ENCODE results near the gene C7orf33.

DNA sequence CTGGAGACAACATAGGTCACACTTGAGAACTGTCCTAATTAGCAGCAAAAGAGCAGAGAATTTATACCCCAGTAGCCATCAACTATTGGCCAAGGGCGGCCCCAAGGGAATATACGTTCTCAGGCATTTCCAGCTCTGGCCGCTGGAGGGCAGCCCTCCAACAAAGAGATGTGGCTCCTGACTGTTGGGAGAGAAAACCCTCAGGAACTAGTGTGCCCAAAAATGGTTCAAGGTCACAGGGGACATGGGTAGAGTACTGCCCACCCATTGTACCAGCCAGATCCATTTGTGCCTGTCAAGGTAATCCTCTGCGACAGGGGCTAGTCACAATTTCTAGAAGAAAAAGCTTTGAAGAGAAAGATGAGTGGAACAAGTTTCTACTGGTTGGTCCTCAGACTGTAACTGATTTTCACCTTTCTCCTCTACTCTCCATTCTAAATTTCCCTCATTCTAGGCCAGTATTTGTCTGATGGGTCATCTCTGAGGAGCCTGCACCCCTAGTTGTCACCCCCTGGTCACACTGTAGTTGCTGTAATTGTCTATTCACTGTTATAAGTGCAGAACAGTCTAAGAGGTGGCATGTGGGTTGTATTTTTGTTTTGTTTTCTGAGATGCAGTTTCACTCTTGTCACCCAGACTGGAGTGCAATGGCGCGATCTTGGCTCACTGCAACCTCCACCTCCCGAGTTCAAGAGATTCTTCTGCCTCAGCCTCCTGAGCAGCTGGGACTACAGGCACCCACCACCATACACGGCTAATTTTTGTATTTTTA, 14.7 kb upstream of the C7orf33 start:
- TF ChIP-seq POLR2AphosphoS5 (IDR thresholded peaks at IDR 0.05; ENCODE audit: low read depth, low read length): no peak
- TF ChIP-seq BRCA1 (IDR thresholded peaks at IDR 0.05; ENCODE audit: low read depth, low read length): no peak
- TF ChIP-seq, protein P1, sequence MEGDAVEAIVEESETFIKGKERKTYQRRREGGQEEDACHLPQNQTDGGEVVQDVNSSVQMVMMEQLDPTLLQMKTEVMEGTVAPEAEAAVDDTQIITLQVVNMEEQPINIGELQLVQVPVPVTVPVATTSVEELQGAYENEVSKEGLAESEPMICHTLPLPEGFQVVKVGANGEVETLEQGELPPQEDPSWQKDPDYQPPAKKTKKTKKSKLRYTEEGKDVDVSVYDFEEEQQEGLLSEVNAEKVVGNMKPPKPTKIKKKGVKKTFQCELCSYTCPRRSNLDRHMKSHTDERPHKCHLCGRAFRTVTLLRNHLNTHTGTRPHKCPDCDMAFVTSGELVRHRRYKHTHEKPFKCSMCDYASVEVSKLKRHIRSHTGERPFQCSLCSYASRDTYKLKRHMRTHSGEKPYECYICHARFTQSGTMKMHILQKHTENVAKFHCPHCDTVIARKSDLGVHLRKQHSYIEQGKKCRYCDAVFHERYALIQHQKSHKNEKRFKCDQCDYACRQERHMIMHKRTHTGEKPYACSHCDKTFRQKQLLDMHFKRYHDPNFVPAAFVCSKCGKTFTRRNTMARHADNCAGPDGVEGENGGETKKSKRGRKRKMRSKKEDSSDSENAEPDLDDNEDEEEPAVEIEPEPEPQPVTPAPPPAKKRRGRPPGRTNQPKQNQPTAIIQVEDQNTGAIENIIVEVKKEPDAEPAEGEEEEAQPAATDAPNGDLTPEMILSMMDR (IDR thresholded peaks at IDR 0.05; ENCODE audit: control extremely low read depth in 1 of 3, insufficient read depth in 1 of 3, low read depth in 1 of 3, low read length in 3 of 3): peak; percentile 76 to 88 (median 88)
- TF ChIP-seq KDM1A (IDR thresholded peaks at IDR 0.05; ENCODE audit: borderline replicate concordance, low read length): no peak
- no peak for TF ChIP-seq POU5F1 (IDR thresholded peaks at IDR 0.05; ENCODE audit: low read depth, low read length)
- TF ChIP-seq YY1 (IDR thresholded peaks at IDR 0.05; ENCODE audit: low read depth, low read length): 0 out of 2 replicates have a peak, but pooled peaks have one; percentile 23
- no peak for TF ChIP-seq CEBPB (IDR thresholded peaks at IDR 0.05; ENCODE audit: low read depth, low read length)
- TF ChIP-seq SIRT6 (IDR thresholded peaks at IDR 0.05; ENCODE audit: low read length): no peak
- TF ChIP-seq, protein P2, sequence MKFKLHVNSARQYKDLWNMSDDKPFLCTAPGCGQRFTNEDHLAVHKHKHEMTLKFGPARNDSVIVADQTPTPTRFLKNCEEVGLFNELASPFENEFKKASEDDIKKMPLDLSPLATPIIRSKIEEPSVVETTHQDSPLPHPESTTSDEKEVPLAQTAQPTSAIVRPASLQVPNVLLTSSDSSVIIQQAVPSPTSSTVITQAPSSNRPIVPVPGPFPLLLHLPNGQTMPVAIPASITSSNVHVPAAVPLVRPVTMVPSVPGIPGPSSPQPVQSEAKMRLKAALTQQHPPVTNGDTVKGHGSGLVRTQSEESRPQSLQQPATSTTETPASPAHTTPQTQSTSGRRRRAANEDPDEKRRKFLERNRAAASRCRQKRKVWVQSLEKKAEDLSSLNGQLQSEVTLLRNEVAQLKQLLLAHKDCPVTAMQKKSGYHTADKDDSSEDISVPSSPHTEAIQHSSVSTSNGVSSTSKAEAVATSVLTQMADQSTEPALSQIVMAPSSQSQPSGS (IDR thresholded peaks at IDR 0.05; ENCODE audit: low read length): no peak
- no peak for TF ChIP-seq RBBP5 (IDR thresholded peaks at IDR 0.05; ENCODE audit: borderline replicate concordance, low read depth, low read length)
- TF ChIP-seq ZNF274 (IDR thresholded peaks at IDR 0.05; ENCODE audit: borderline replicate concordance, extremely low read depth, low read length): no peak
- TF ChIP-seq TAF1 (IDR thresholded peaks at IDR 0.05; ENCODE audit: low read depth, low read length): no peak
- TF ChIP-seq EZH2 (IDR thresholded peaks at IDR 0.05; ENCODE audit: low read depth, low read length, severe bottlenecking): no peak
- TF ChIP-seq GABPA (IDR thresholded peaks at IDR 0.05; ENCODE audit: borderline replicate concordance, insufficient read depth, low read length): no peak

Data from H1 (cell line).